IPS-18a (cell line): ENCODE results near the gene INSYN2A.
A peak's percentile ranks its signal among the peaks of the same experiment; 100 is the strongest.

Experiments
- H3K27ac ChIP-seq: one replicate; pipeline ENCODE4 v1.5.1; 2013; ENCODE audit warnings: low read length
- H3K27me3 ChIP-seq: one replicate; pipeline ENCODE4 v1.6.1; 2013; ENCODE audit warnings: mild to moderate bottlenecking, low read length; ENCODE audit not compliant: control insufficient read depth, insufficient read depth
- H3K36me3 ChIP-seq: one replicate; pipeline ENCODE4 v1.6.1; 2013; ENCODE audit warnings: low read depth, low read length; ENCODE audit not compliant: control insufficient read depth
- H3K4me1 ChIP-seq: one replicate; pipeline ENCODE4 v1.6.1; 2013; ENCODE audit warnings: low read depth, low read length; ENCODE audit not compliant: control insufficient read depth
- H3K4me3 ChIP-seq: one replicate; pipeline ENCODE4 v1.5.1; 2013; ENCODE audit warnings: low read length
- H3K9ac ChIP-seq: one replicate; pipeline ENCODE4 v1.6.1; 2013; ENCODE audit warnings: mild to moderate bottlenecking, low read length, moderate library complexity
- H3K9me3 ChIP-seq: one replicate; pipeline ENCODE4 v1.6.1; 2013; ENCODE audit warnings: low read depth, low read length; ENCODE audit not compliant: control insufficient read depth

The INSYN2A gene

GRCh38 chr10:127216786-127217185 lies 20.4 kb upstream of the INSYN2A start:
- H3K27me3 ChIP-seq = no peaks in the 10 kb centered on the region
- peaks cover 24% of the 10 kb centered on the region for H3K4me1 ChIP-seq
- H3K4me3 ChIP-seq = no peak overlapping the region
- no peak overlapping the region for H3K9ac ChIP-seq
- H3K9me3 ChIP-seq = no peaks in the 10 kb centered on the region
- H3K27ac ChIP-seq = no peak overlapping the region
- H3K36me3 ChIP-seq = no peaks in the 10 kb centered on the region

DNA sequence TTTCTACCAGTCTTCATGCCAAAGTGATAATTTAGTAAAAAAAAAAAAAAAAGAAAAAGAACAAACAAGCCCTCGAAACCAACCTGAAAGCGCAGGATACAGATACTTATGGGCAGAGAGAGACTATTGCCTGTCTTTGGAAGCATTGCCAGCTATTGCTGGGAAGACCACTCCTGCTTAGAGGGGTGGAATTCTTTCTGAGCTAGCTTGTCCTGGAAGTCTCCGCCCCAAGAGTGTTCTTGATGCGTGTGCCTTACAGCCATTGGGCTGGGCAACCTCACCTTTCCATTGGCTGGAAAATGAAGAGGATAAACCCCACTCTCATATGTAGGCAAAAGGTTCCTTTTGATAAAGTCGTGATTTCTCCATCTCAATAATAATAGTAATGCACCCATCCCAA lies 19.9 kb upstream of the INSYN2A start:
- H3K9ac ChIP-seq = no peak overlapping the region
- H3K4me3 ChIP-seq = no peak overlapping the region
- H3K4me1 ChIP-seq = peaks cover 24% of the 10 kb centered on the region
- H3K27me3 ChIP-seq = no peaks in the 10 kb centered on the region
- no peak overlapping the region for H3K27ac ChIP-seq
- H3K9me3 ChIP-seq = no peaks in the 10 kb centered on the region
- no peaks in the 10 kb centered on the region for H3K36me3 ChIP-seq

GRCh38 chr10:127215866-127216265 lies 19.5 kb upstream of the INSYN2A start:
- Histone ChIP-seq H3K4me3 (no peak overlapping the region), H3K27ac (no peak overlapping the region)

DNA sequence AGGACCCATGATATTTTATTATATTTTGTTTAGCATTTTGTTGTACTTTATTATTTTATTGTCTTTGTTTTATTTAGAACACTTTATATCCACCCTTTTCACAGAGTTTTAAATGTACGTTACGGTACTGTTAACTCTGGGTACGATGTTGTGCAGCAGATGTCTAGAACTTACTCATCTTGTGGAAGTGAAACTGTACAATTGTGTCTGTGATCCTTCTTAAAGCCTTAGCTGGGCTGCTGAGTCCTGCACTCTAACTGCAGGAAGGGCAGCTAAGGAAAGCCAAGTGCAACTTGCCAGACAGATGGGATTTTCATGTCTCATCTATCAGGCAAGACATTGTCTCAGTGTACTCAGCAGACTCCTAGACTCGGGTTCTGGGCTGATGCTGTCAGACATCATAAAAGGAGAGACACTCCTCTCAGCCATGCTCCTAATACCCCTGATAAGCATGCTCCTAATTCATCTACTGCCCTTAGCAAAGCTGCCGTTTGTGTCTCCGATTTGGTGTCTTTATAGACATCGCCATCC lies 14.6 kb upstream of the INSYN2A start:
- no peaks in the 10 kb centered on the region for H3K27me3 ChIP-seq
- H3K9ac ChIP-seq = no peak overlapping the region
- no peaks in the 10 kb centered on the region for H3K9me3 ChIP-seq
- H3K36me3 ChIP-seq = no peaks in the 10 kb centered on the region
- H3K4me3 ChIP-seq = no peak overlapping the region
- H3K4me1 ChIP-seq = peaks cover 14% of the 10 kb centered on the region
- no peak overlapping the region for H3K27ac ChIP-seq

More at GRCh38 chr10:127215866-127216265, 19.5 kb upstream of the INSYN2A start:
- Histone ChIP-seq H3K36me3 (no peaks in the 10 kb centered on the region), H3K9me3 (no peaks in the 10 kb centered on the region), H3K9ac (no peak overlapping the region), H3K4me1 (peaks cover 24% of the 10 kb centered on the region), H3K27me3 (no peaks in the 10 kb centered on the region)

GRCh38 chr10:127207081-127207480 lies 10.7 kb upstream of the INSYN2A start:
- Histone ChIP-seq H3K9ac (no peak overlapping the region), H3K27me3 (no peaks in the 10 kb centered on the region)

GRCh38 chr10:127203067-127203466 lies 6.7 kb upstream of the INSYN2A start:
- Histone ChIP-seq H3K27ac (no peak overlapping the region), H3K4me3 (no peak overlapping the region), H3K27me3 (peaks cover under 1% of the 10 kb centered on the region), H3K9ac (no peak overlapping the region), H3K36me3 (no peaks in the 10 kb centered on the region), H3K9me3 (no peaks in the 10 kb centered on the region), H3K4me1 (no peaks in the 10 kb centered on the region)

More at GRCh38 chr10:127207081-127207480, 10.7 kb upstream of the INSYN2A start:
- Histone ChIP-seq H3K4me3 (no peak overlapping the region), H3K36me3 (no peaks in the 10 kb centered on the region), H3K9me3 (no peaks in the 10 kb centered on the region), H3K4me1 (peaks cover 3% of the 10 kb centered on the region), H3K27ac (no peak overlapping the region)

DNA sequence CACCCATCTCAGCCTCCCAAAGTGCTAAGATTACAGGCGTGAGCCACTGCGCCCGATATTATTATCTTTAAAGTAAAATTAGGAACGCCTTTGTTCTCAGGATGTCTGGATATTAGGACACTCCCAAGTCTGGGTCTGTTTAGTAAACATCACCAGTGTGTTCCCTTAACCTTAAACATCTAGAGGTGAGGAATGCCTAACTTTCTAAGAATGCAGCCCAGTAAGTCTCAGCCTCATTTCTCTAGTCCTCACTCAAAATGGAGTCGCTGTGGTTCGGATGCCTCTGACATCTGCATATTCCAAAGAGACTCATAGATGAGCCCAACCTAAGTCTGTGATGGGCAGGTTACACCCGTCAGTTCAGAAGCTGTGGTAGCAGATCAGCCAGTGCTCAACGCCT lies 4.3 kb upstream of the INSYN2A start:
- no peaks in the 10 kb centered on the region for H3K4me1 ChIP-seq
- H3K27me3 ChIP-seq = peaks cover 18% of the 10 kb centered on the region
- H3K9ac ChIP-seq = no peak overlapping the region
- no peaks in the 10 kb centered on the region for H3K9me3 ChIP-seq
- H3K27ac ChIP-seq = no peak overlapping the region
- H3K36me3 ChIP-seq = no peaks in the 10 kb centered on the region
- H3K4me3 ChIP-seq = no peak overlapping the region

- Histone ChIP-seq H3K36me3 (no peaks in the 10 kb centered on the region), H3K4me1 (no peaks in the 10 kb centered on the region), H3K9ac (no peak overlapping the region), H3K27ac (no peak overlapping the region), H3K4me3 (no peak overlapping the region), H3K9me3 (no peaks in the 10 kb centered on the region), H3K27me3 (peaks cover 38% of the 10 kb centered on the region)
These were observed 2.3 kb upstream of the INSYN2A start for GRCh38 chr10:127198721-127199120.

GRCh38 chr10:127198307-127198706 lies 1.9 kb upstream of the INSYN2A start:
- H3K4me1 ChIP-seq = no peaks in the 10 kb centered on the region
- no peak overlapping the region for H3K4me3 ChIP-seq
- H3K36me3 ChIP-seq = no peaks in the 10 kb centered on the region
- no peak overlapping the region for H3K9ac ChIP-seq
- H3K9me3 ChIP-seq = no peaks in the 10 kb centered on the region
- H3K27ac ChIP-seq = no peak overlapping the region
- H3K27me3 ChIP-seq = peaks cover 42% of the 10 kb centered on the region

DNA sequence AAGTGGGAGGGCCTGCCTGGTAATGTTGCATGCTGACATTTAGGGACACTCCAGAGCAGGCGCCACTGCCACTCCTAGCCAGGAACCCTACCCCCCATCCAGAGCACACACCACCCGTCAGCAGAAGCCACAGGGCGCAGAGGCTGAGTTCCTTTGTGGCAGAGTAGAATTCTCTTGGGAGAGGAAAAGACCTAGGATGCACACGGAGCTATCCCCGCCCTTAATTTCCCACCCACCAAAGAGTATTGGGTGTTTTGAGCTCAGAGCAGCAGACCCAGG lies 702 bp upstream of the INSYN2A start:
- no peak overlapping the region for H3K9ac ChIP-seq
- no peak overlapping the region for H3K27ac ChIP-seq
- no peaks in the 10 kb centered on the region for H3K4me1 ChIP-seq
- peaks cover 54% of the 10 kb centered on the region for H3K27me3 ChIP-seq
- peak overlapping the region; percentile 56 for H3K4me3 ChIP-seq
- H3K36me3 ChIP-seq = no peaks in the 10 kb centered on the region
- no peaks in the 10 kb centered on the region for H3K9me3 ChIP-seq

DNA sequence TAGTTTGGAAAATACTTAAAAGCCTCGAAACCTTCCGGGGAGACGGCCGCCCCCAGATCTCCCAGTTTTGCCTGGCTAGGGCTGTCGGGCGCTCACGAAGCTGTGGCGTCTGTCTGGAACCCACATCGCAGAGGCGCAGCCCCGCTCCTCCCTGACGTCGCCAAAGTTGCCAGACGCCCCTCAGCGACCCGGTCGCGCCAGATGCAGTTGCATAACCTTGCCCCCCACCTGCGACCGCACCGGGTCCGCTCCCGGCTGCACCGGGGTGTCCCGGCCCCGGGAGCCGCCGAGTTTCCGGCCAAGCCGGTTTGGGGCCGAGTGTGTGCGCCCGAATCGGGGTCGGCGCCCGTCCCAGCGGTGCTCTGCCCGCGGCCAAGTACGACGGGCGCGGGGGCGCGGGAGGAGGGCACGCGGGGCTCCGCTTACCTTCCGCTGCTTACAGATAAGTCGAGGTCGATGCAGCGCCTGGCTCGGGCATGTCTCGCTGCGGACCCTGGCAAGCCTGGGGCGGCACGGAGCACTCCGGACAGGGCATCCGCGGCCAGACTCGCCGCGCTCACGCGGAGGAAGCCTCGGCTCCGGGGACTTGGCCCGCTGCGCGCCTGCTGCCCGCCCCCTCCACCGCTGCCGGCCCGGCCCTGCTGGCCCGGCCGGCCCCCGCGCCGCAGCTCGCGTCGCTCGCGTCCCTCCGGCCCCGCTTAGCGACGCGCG lies 665 bp downstream of the INSYN2A start:
- no peak overlapping the region for H3K27ac ChIP-seq
- H3K4me3 ChIP-seq = peak overlapping the region; percentile 48
- H3K36me3 ChIP-seq = no peaks in the 10 kb centered on the region

DNA sequence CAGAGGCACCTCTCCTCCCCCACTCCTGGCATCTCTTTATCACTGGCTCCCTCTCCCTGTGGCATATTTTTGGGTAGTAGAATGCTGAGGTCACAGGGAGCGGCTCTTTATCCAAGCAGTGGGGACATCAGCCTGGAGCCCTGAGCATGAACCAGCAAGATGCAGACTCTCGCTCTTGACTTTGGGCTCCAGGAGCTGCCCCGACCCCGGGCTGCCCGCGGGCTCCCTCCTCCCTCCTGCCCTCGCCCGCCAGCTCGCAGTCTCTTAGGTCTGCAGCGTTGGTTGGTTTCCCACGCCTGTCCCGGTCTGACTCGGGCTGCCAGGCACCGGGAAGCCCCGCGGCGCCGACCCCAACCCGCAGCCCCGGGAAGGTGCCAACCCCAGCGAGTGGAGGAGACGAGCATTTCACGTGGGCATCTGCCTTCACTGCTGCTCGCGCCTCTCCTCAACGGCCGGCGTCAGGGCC lies 1.3 kb downstream of the INSYN2A start:
- no peaks in the 10 kb centered on the region for H3K9me3 ChIP-seq
- no peaks in the 10 kb centered on the region for H3K36me3 ChIP-seq
- no peak overlapping the region for H3K27ac ChIP-seq
- no peaks in the 10 kb centered on the region for H3K4me1 ChIP-seq
- H3K27me3 ChIP-seq = peaks cover 57% of the 10 kb centered on the region
- H3K9ac ChIP-seq = no peak overlapping the region
- H3K4me3 ChIP-seq = peak overlapping the region; percentile 48

More for the DNA sequence above, 665 bp downstream of the INSYN2A start:
- no peak overlapping the region for H3K9ac ChIP-seq
- peaks cover 57% of the 10 kb centered on the region for H3K27me3 ChIP-seq
- H3K9me3 ChIP-seq = no peaks in the 10 kb centered on the region
- H3K4me1 ChIP-seq = no peaks in the 10 kb centered on the region
